Measurements from ENCODE around the gene POLR2E. TPM values are rescaled to one million over a fixed set of nuclear protein-coding genes. Genes with fewer than 3 reads are reported as not detected.

POLR2E gene
- 163 to 257 TPM (median 236 TPM) in 5 replicates for total RNA-seq (2022; extraction: Qiagen RNA extraction; ENCODE audit: low read depth)

GRCh38 chr19:1094978-1095701 lies at the start of gene POLR2E:
Gene POLR2E, minus strand, starts transcription at chr19:1095375. Its CDS starts 60 bp downstream, at chr19:1095315.

GRCh38 chr19:1103708-1104310 lies 8.6 kb upstream of the POLR2E start, which contains the start of gene GPX4:
Gene GPX4, plus strand, starts transcription at chr19:1103994. Its CDS starts 50 bp downstream, at chr19:1104044.

GRCh38 chr19:1066748-1067340 lies 28.3 kb downstream of the POLR2E start, which contains the start of gene ARHGAP45:
Gene ARHGAP45, plus strand, starts transcription at chr19:1067167. Its CDS starts 239 bp downstream, at chr19:1067406.

GRCh38 chr19:1039646-1040475 lies 55.3 kb downstream of the POLR2E start, which contains the start of gene ABCA7:
Gene ABCA7, plus strand, starts transcription at chr19:1040107. Its CDS starts 1,255 bp downstream, at chr19:1041362.

Other genes starting within 250 kb of the POLR2E start
- 0.15 to 0.16 TPM in 2 of 5 replicates, not detected in the others for gene ELANE, start 243.1 kb downstream of the POLR2E start, total RNA-seq (2022; extraction: Qiagen RNA extraction; ENCODE audit: low read depth)
- 5.8 to 25.7 TPM (median 20.6 TPM) in 5 replicates for gene CFD, start 235.7 kb downstream of the POLR2E start, total RNA-seq (2022; extraction: Qiagen RNA extraction; ENCODE audit: low read depth)
- 11.8 to 23.9 TPM (median 23.1 TPM) in 5 replicates for gene MED16, start 202.2 kb downstream of the POLR2E start, total RNA-seq (2022; extraction: Qiagen RNA extraction; ENCODE audit: low read depth)
- gene RNU6-9, start 201.9 kb downstream of the POLR2E start, total RNA-seq (2022; extraction: Qiagen RNA extraction; ENCODE audit: low read depth) = not detected in 5 replicates
- 23.4 to 55.9 TPM (median 41.8 TPM) in 5 replicates for gene R3HDM4, start 182.2 kb downstream of the POLR2E start, total RNA-seq (2022; extraction: Qiagen RNA extraction; ENCODE audit: low read depth)
- gene KISS1R, start 178.0 kb downstream of the POLR2E start, total RNA-seq (2022; extraction: Qiagen RNA extraction; ENCODE audit: low read depth) = 0.21 to 0.62 TPM (median 0.42 TPM) in 4 of 5 replicates, not detected in the other
- gene ARID3A, start 169.3 kb downstream of the POLR2E start, total RNA-seq (2022; extraction: Qiagen RNA extraction; ENCODE audit: low read depth) = 3.3 to 8.5 TPM (median 7.0 TPM) in 5 replicates
- gene WDR18, start 111.0 kb downstream of the POLR2E start, total RNA-seq (2022; extraction: Qiagen RNA extraction; ENCODE audit: low read depth) = 37.9 to 71.8 TPM (median 69.0 TPM) in 5 replicates
- 0.88 to 4.3 TPM (median 3.3 TPM) in 5 replicates for gene GRIN3B, start 95.0 kb downstream of the POLR2E start, total RNA-seq (2022; extraction: Qiagen RNA extraction; ENCODE audit: low read depth)
- 55.7 to 134 TPM (median 120 TPM) in 5 replicates for gene TMEM259, start 74.3 kb downstream of the POLR2E start, total RNA-seq (2022; extraction: Qiagen RNA extraction; ENCODE audit: low read depth)
- gene RNU6-2, start 73.9 kb downstream of the POLR2E start, total RNA-seq (2022; extraction: Qiagen RNA extraction; ENCODE audit: low read depth) = not detected in 5 replicates
- 58.7 to 77.1 TPM (median 66.0 TPM) in 5 replicates for gene CNN2, start 68.8 kb downstream of the POLR2E start, total RNA-seq (2022; extraction: Qiagen RNA extraction; ENCODE audit: low read depth)
- 6.2 to 17.5 TPM (median 12.9 TPM) in 5 replicates for gene ABCA7, start 55.3 kb downstream of the POLR2E start, total RNA-seq (2022; extraction: Qiagen RNA extraction; ENCODE audit: low read depth)
- gene ARHGAP45, start 28.2 kb downstream of the POLR2E start, total RNA-seq (2022; extraction: Qiagen RNA extraction; ENCODE audit: low read depth) = 1.5 to 4.0 TPM (median 3.6 TPM) in 5 replicates
- gene GPX4, start 8.6 kb upstream of the POLR2E start, total RNA-seq (2022; extraction: Qiagen RNA extraction; ENCODE audit: low read depth) = 367 to 510 TPM (median 493 TPM) in 5 replicates
- gene SBNO2, start 78.9 kb upstream of the POLR2E start, total RNA-seq (2022; extraction: Qiagen RNA extraction; ENCODE audit: low read depth) = 20.2 to 45.2 TPM (median 43.8 TPM) in 5 replicates
- gene STK11, start 110.4 kb upstream of the POLR2E start, total RNA-seq (2022; extraction: Qiagen RNA extraction; ENCODE audit: low read depth) = 25.5 to 40.2 TPM (median 38.6 TPM) in 5 replicates
- gene CBARP, start 142.6 kb upstream of the POLR2E start, total RNA-seq (2022; extraction: Qiagen RNA extraction; ENCODE audit: low read depth) = 2.3 to 6.0 TPM (median 4.7 TPM) in 5 replicates
- gene ATP5F1D, start 146.4 kb upstream of the POLR2E start, total RNA-seq (2022; extraction: Qiagen RNA extraction; ENCODE audit: low read depth) = 77.1 to 178 TPM (median 171 TPM) in 5 replicates
- gene MIDN, start 153.2 kb upstream of the POLR2E start, total RNA-seq (2022; extraction: Qiagen RNA extraction; ENCODE audit: low read depth) = 35.7 to 56.7 TPM (median 49.1 TPM) in 5 replicates
- 87.1 to 165 TPM (median 105 TPM) in 5 replicates for gene CIRBP, start 174.0 kb upstream of the POLR2E start, total RNA-seq (2022; extraction: Qiagen RNA extraction; ENCODE audit: low read depth)
- gene FAM174C, start 180.2 kb upstream of the POLR2E start, total RNA-seq (2022; extraction: Qiagen RNA extraction; ENCODE audit: low read depth) = 31.9 to 87.6 TPM (median 83.9 TPM) in 5 replicates
- gene EFNA2, start 190.5 kb upstream of the POLR2E start, total RNA-seq (2022; extraction: Qiagen RNA extraction; ENCODE audit: low read depth) = 0.61 to 3.2 TPM (median 2.9 TPM) in 5 replicates